ENCODE results near the gene HTRA3.

Gene HTRA3

GRCh38 chr4:8332038-8332857 lies 62.7 kb downstream of the HTRA3 start:
- Histone ChIP-seq H3F3A (ENCODE audit: insufficient read depth) (no peaks in the 10 kb centered on the region), H3K4me2 (ENCODE audit: low read depth, low read length, poor library complexity, severe bottlenecking) (no peak overlapping the region), H3K9me2 (replicated peaks; ENCODE audit: insufficient read depth, low read length) (no peaks in the 10 kb centered on the region), H3K27me3 (ENCODE audit: low read length) (no peaks in the 10 kb centered on the region), H3K36me3 (ENCODE audit: low read length) (no peaks in the 10 kb centered on the region), H3K9me3 (ENCODE audit: insufficient read depth, low read length) (peaks cover 3% of the 10 kb centered on the region; the same call in 1 of the 2 replicates), H3K27ac (ENCODE audit: low read depth, low read length) (no peak overlapping the region), H3K9ac (ENCODE audit: low read length) (no peak overlapping the region), H3K4me3 (ENCODE audit: insufficient read depth, low read length, poor library complexity, severe bottlenecking) (no peak overlapping the region), H3K79me2 (ENCODE audit: insufficient read depth, low read length) (no peaks in the 10 kb centered on the region), H2AFZ (ENCODE audit: low read depth, low read length, severe bottlenecking) (no peak overlapping the region), H4K20me1 (ENCODE audit: low read depth, low read length) (no peaks in the 10 kb centered on the region)
- TF ChIP-seq EZH2phosphoT487 (conservative IDR thresholded peaks at IDR 0.05; ENCODE audit: low read length) (no peak), CTCF (IDR thresholded peaks at IDR 0.05; ENCODE audit: insufficient read depth, low read length, poor library complexity, severe bottlenecking) (no peak)

- Histone ChIP-seq H3K9me2 (replicated peaks; ENCODE audit: insufficient read depth, low read length) (no peaks in the 10 kb centered on the region), H3K79me2 (ENCODE audit: insufficient read depth, low read length) (no peaks in the 10 kb centered on the region), H4K20me1 (ENCODE audit: low read depth, low read length) (no peaks in the 10 kb centered on the region), H3F3A (ENCODE audit: insufficient read depth) (no peaks in the 10 kb centered on the region), H3K9me3 (ENCODE audit: insufficient read depth, low read length) (peaks cover 3% of the 10 kb centered on the region; the same call in 1 of the 2 replicates), H3K27ac (ENCODE audit: low read depth, low read length) (no peak overlapping the region), H3K9ac (ENCODE audit: low read length) (no peak overlapping the region), H3K27me3 (ENCODE audit: low read length) (no peaks in the 10 kb centered on the region), H3K4me3 (ENCODE audit: insufficient read depth, low read length, poor library complexity, severe bottlenecking) (no peak overlapping the region), H3K4me2 (ENCODE audit: low read depth, low read length, poor library complexity, severe bottlenecking) (no peak overlapping the region), H2AFZ (ENCODE audit: low read depth, low read length, severe bottlenecking) (no peak overlapping the region), H3K36me3 (ENCODE audit: low read length) (no peaks in the 10 kb centered on the region)
- no peak for TF ChIP-seq EZH2phosphoT487 (conservative IDR thresholded peaks at IDR 0.05; ENCODE audit: low read length)
- TF ChIP-seq CTCF (IDR thresholded peaks at IDR 0.05; ENCODE audit: insufficient read depth, low read length, poor library complexity, severe bottlenecking) = no peak
Observed at GRCh38 chr4:8332891-8333331, 63.4 kb downstream of the HTRA3 start.

GRCh38 chr4:8333726-8334460 lies 64.3 kb downstream of the HTRA3 start:
- Histone ChIP-seq H3K4me2 (ENCODE audit: low read depth, low read length, poor library complexity, severe bottlenecking) (no peak overlapping the region), H3F3A (ENCODE audit: insufficient read depth) (no peaks in the 10 kb centered on the region), H2AFZ (ENCODE audit: low read depth, low read length, severe bottlenecking) (no peak overlapping the region), H3K4me3 (ENCODE audit: insufficient read depth, low read length, poor library complexity, severe bottlenecking) (no peak overlapping the region), H3K36me3 (ENCODE audit: low read length) (no peaks in the 10 kb centered on the region), H4K20me1 (ENCODE audit: low read depth, low read length) (no peaks in the 10 kb centered on the region), H3K9me3 (ENCODE audit: insufficient read depth, low read length) (peaks cover 3% of the 10 kb centered on the region; the same call in 1 of the 2 replicates), H3K27me3 (ENCODE audit: low read length) (no peaks in the 10 kb centered on the region), H3K79me2 (ENCODE audit: insufficient read depth, low read length) (no peaks in the 10 kb centered on the region), H3K27ac (ENCODE audit: low read depth, low read length) (no peak overlapping the region), H3K9me2 (replicated peaks; ENCODE audit: insufficient read depth, low read length) (no peaks in the 10 kb centered on the region), H3K9ac (ENCODE audit: low read length) (no peak overlapping the region)
- TF ChIP-seq CTCF (IDR thresholded peaks at IDR 0.05; ENCODE audit: insufficient read depth, low read length, poor library complexity, severe bottlenecking) (no peak), EZH2phosphoT487 (conservative IDR thresholded peaks at IDR 0.05; ENCODE audit: low read length) (no peak)

All from SU-DHL-6 (cell line).